ENCODE measurements around the gene MLLT3.
A peak's percentile ranks its signal among the peaks of the same experiment; 100 is the strongest.

The MLLT3 gene

GRCh38 chr9:20407013-20407412 is 215.3 kb downstream of the MLLT3 start:
- no peak for DNase-seq

GRCh38 chr9:20406344-20406743 is 216.0 kb downstream of the MLLT3 start:
- DNase-seq: no peak

GRCh38 chr9:20405616-20406015 is 216.7 kb downstream of the MLLT3 start:
- no peak for DNase-seq

- no peak for DNase-seq
Observed at GRCh38 chr9:20405078-20405477, 217.2 kb downstream of the MLLT3 start.

GRCh38 chr9:20404192-20404813 is 218.0 kb downstream of the MLLT3 start:
- no peak for DNase-seq

GRCh38 chr9:20403346-20403745 is 219.0 kb downstream of the MLLT3 start:
- no peak for DNase-seq

GRCh38 chr9:20402273-20402875 is 219.9 kb downstream of the MLLT3 start:
- DNase-seq: no peak

GRCh38 chr9:20398536-20399338 is 223.6 kb downstream of the MLLT3 start:
- DNase-seq: no peak

- DNase-seq: no peak
Observed at GRCh38 chr9:20397348-20397747, 225.0 kb downstream of the MLLT3 start.

GRCh38 chr9:20396509-20396908 is 225.8 kb downstream of the MLLT3 start:
- DNase-seq: no peak

GRCh38 chr9:20395651-20396050 is 226.6 kb downstream of the MLLT3 start:
- DNase-seq: no peak

GRCh38 chr9:20394969-20395368 is 227.3 kb downstream of the MLLT3 start:
- peak; percentile 79 for DNase-seq

- DNase-seq: no peak
Observed at GRCh38 chr9:20391208-20391607, 231.1 kb downstream of the MLLT3 start.

- DNase-seq: no peak
Observed at GRCh38 chr9:20390400-20390799, 231.9 kb downstream of the MLLT3 start.

- DNase-seq: no peak
Observed at GRCh38 chr9:20387062-20387461, 235.2 kb downstream of the MLLT3 start.

GRCh38 chr9:20384642-20385041 is 237.7 kb downstream of the MLLT3 start:
- DNase-seq: no peak

GRCh38 chr9:20382460-20383071 is 239.7 kb downstream of the MLLT3 start:
- no peak for DNase-seq

- DNase-seq: no peak
Observed at GRCh38 chr9:20380546-20380945, 241.8 kb downstream of the MLLT3 start.

GRCh38 chr9:20379804-20380225 is 242.5 kb downstream of the MLLT3 start:
- no peak for DNase-seq

GRCh38 chr9:20378851-20379250 is 243.4 kb downstream of the MLLT3 start:
- DNase-seq: no peak

- DNase-seq: no peak
Observed at GRCh38 chr9:20377790-20378189, 244.5 kb downstream of the MLLT3 start.

GRCh38 chr9:20376731-20377375 is 245.4 kb downstream of the MLLT3 start:
- no peak for DNase-seq

GRCh38 chr9:20376042-20376441 is 246.3 kb downstream of the MLLT3 start:
- DNase-seq: no peak
